SK-N-SH (cell line): ENCODE results near the gene TMPRSS5. TPM values are rescaled to one million over a fixed set of nuclear protein-coding genes. Genes with fewer than 3 reads are reported as not detected.

ENCODE experiments used
- CTCF ChIA-PET: fragments of 300-600, 350-600 bp; formaldehyde crosslinking; extraction: SDS; loops from one replicate; lab custom pipeline; 2021; lab: Yijun Ruan, JAX
- POLR2A ChIA-PET: fragments of 350-600 bp; sonication (Branson Sonifier 250); formaldehyde crosslinking; extraction: SDS; loops from one replicate; lab custom pipeline; 2020; ENCODE audit warnings: antibody characterized with exemption, inconsistent platforms; lab: Yijun Ruan, JAX
- DNase-seq: peaks from one replicate; pipeline ENCODE4 v3.0.0; 2012
- H2AFZ ChIP-seq: fragments of 200-600 bp; sonication (generic); 2 replicates; pipeline ENCODE4 v1.8.1; 2016; ENCODE audit warnings: antibody characterized with exemption, mild to moderate bottlenecking, low read depth
- H3F3A ChIP-seq: fragments of 200-600 bp; sonication (generic); replicated peaks from 2 replicates; pipeline ENCODE3; 2016; ENCODE audit warnings: antibody characterized with exemption, mild to moderate bottlenecking; ENCODE audit not compliant: insufficient read depth
- H3K27ac ChIP-seq, 2 experiments: fragments of 200-500 bp in 1 of 2; fragments of 200-600 bp in 1 of 2; sonication (Bioruptor generic) in 1 of 2; sonication (generic), shearing (Covaris generic) in 1 of 2; 2 replicates each; pipeline versions ENCODE4 v1.5.1 to v1.6.1; 2014 to 2016; ENCODE audit warnings: low read depth in 2 of 2, inconsistent platforms in 1 of 2, low read length in 1 of 2, mild to moderate bottlenecking in 1 of 2, mixed read lengths in 1 of 2
- H3K27me3 ChIP-seq: fragments of 200-600 bp; sonication (generic), shearing (Covaris generic); 2 replicates; pipeline ENCODE4 v1.6.1; 2016; ENCODE audit warnings: mixed run types; ENCODE audit not compliant: insufficient read depth
- H3K36me3 ChIP-seq, 2 experiments: fragments of 200-500 bp in 1 of 2; fragments of 200-600 bp in 1 of 2; sonication (Bioruptor generic) in 1 of 2; sonication (generic) in 1 of 2; replicated peaks in 1 of 2; 2 replicates each; pipeline versions ENCODE3 to v1.5.1; 2014 to 2016; ENCODE audit warnings: low read length in 1 of 2, mild to moderate bottlenecking in 1 of 2; ENCODE audit not compliant: insufficient read depth in 2 of 2, control insufficient read depth in 1 of 2
- H3K4me1 ChIP-seq, 2 experiments: fragments of 200-500 bp in 1 of 2; fragments of 200-600 bp in 1 of 2; sonication (Bioruptor generic) in 1 of 2; sonication (generic), shearing (Covaris generic) in 1 of 2; 2 replicates each; pipeline versions ENCODE4 v1.5.1 to v1.6.1; 2014 to 2016; ENCODE audit warnings: low read depth in 1 of 2, low read length in 1 of 2, mixed run types in 1 of 2; ENCODE audit not compliant: insufficient read depth in 2 of 2, control insufficient read depth in 1 of 2
- H3K4me2 ChIP-seq: fragments of 200-600 bp; sonication (generic), shearing (Covaris generic); 2 replicates; pipeline ENCODE4 v1.6.1; 2017; ENCODE audit warnings: mixed run types
- H3K4me3 ChIP-seq, 2 experiments: fragments of 200-500 bp in 1 of 2; fragments of 200-600 bp in 1 of 2; sonication (Bioruptor generic) in 1 of 2; sonication (generic), shearing (Covaris generic) in 1 of 2; 2 replicates each; pipeline versions ENCODE4 v1.5.1 to v1.8.1; 2014 to 2016; ENCODE audit warnings: low read depth in 2 of 2, inconsistent platforms in 1 of 2, low read length in 1 of 2, mild to moderate bottlenecking in 1 of 2, mixed read lengths in 1 of 2, moderate library complexity in 1 of 2
- H3K79me2 ChIP-seq: fragments of 200-600 bp; sonication (generic); 2 replicates; pipeline ENCODE4 v1.8.1; 2017; ENCODE audit warnings: mild to moderate bottlenecking; ENCODE audit not compliant: insufficient read depth
- H3K9ac ChIP-seq: fragments of 200-600 bp; sonication (generic); 2 replicates; pipeline ENCODE4 v1.6.1; 2017; ENCODE audit warnings: mixed run types
- H3K9me2 ChIP-seq: fragments of 200-600 bp; sonication (generic); 2 replicates; pipeline ENCODE4 v1.6.1; 2017; ENCODE audit warnings: mixed run types
- H3K9me3 ChIP-seq: fragments of 200-600 bp; sonication (generic); 2 replicates; pipeline ENCODE4 v1.6.1; 2017; ENCODE audit warnings: mixed run types, mild to moderate bottlenecking, moderate library complexity
- H4K20me1 ChIP-seq: fragments of 200-600 bp; sonication (generic); 2 replicates; pipeline ENCODE4 v1.6.1; 2017; ENCODE audit warnings: mild to moderate bottlenecking, mixed run types; ENCODE audit not compliant: insufficient read depth
- CHD2 ChIP-seq: fragments of 150-350 bp; IDR thresholded peaks from 2 replicates; pipeline ENCODE4 v1.6.1; 2018; ENCODE audit warnings: low read length; ENCODE audit not compliant: partially characterized antibody
- ELF1 ChIP-seq: IDR thresholded peaks from 2 replicates; pipeline ENCODE4 v1.4.0; 2012
- EP300 ChIP-seq, 2 experiments: IDR thresholded peaks; 2 replicates each; pipeline versions ENCODE4 v1.4.0 to v1.6.1; 2012; ENCODE audit warnings: borderline replicate concordance in 1 of 2, low read depth in 1 of 2, low read length in 1 of 2
- EZH2phosphoT487 ChIP-seq: fragments of 200-600 bp; sonication (generic); IDR thresholded peaks from 2 replicates; pipeline ENCODE4 v1.6.1; 2017; ENCODE audit warnings: low read depth, mixed run types, mild to moderate bottlenecking, antibody characterized with exemption, moderate library complexity, borderline replicate concordance
- FOSL2 ChIP-seq: IDR thresholded peaks from 2 replicates; pipeline ENCODE4 v1.4.0; 2012; ENCODE audit warnings: low read depth, mild to moderate bottlenecking, moderate library complexity, borderline replicate concordance
- FOXJ3 ChIP-seq: sonication (generic); formaldehyde crosslinking; IDR thresholded peaks from 2 replicates; pipeline ENCODE4 v1.5.1; 2020; ENCODE audit warnings: mild to moderate bottlenecking, missing genetic modification reagents
- FOXM1 ChIP-seq: IDR thresholded peaks from 2 replicates; pipeline ENCODE4 v1.4.0; 2012; ENCODE audit warnings: low read depth, mild to moderate bottlenecking
- GABPA ChIP-seq: IDR thresholded peaks from 2 replicates; pipeline ENCODE4 v1.4.0; 2012; ENCODE audit warnings: low read depth, mild to moderate bottlenecking
- GATA2 ChIP-seq: sonication (generic); formaldehyde crosslinking; IDR thresholded peaks from 2 replicates; pipeline ENCODE4 v1.5.0; 2020; ENCODE audit warnings: mild to moderate bottlenecking, missing genetic modification reagents
- JUND ChIP-seq: IDR thresholded peaks from 2 replicates; pipeline ENCODE4 v1.4.0; 2012
- NRF1 ChIP-seq: IDR thresholded peaks from 2 replicates; pipeline ENCODE4 v1.6.1; 2012; ENCODE audit warnings: low read depth, mild to moderate bottlenecking, low read length
- POLR2AphosphoS5 ChIP-seq: IDR thresholded peaks from 2 replicates; pipeline ENCODE4 v1.6.1; 2012; ENCODE audit warnings: low read depth, low read length
- RAD21 ChIP-seq: IDR thresholded peaks from 2 replicates; pipeline ENCODE4 v1.6.1; 2012; ENCODE audit warnings: mild to moderate bottlenecking, low read length
- RCOR1 ChIP-seq: fragments of 150-350 bp; IDR thresholded peaks from 2 replicates; pipeline ENCODE4 v1.6.1; 2017; ENCODE audit warnings: antibody characterized with exemption, low read length
- RXRA ChIP-seq: IDR thresholded peaks from 2 replicates; pipeline ENCODE4 v1.4.0; 2012; ENCODE audit warnings: low read depth, mild to moderate bottlenecking, borderline replicate concordance
- SMC3 ChIP-seq: IDR thresholded peaks from 2 replicates; pipeline ENCODE4 v1.6.1; 2012; ENCODE audit warnings: low read depth, low read length, improper control_type of control experiment
- YY1 ChIP-seq: IDR thresholded peaks from 2 replicates; pipeline ENCODE4 v1.4.0; 2012; ENCODE audit warnings: low read depth, mild to moderate bottlenecking
- ZBTB33 ChIP-seq: IDR thresholded peaks from 2 replicates; pipeline ENCODE4 v1.4.0; 2012; ENCODE audit warnings: low read depth, borderline replicate concordance
- WGBS: methylation state at CpG from one replicate; pipeline ENCODE4 v1.1.6; 2017; ENCODE audit warnings: low lambda C conversion rate; 5-methylcytosine and 5-hydroxymethylcytosine counted together
- polyA plus RNA-seq, 3 experiments: library from polyadenylated mRNA; depleted of rRNA; stranded (reverse); fragments of >200 nt; gene quantifications; 2 replicates each; pipeline ENCODE4 v1.2.3, GENCODE V29; 2012
- TF ChIP-seq, protein P1 (sequence below): IDR thresholded peaks from 2 replicates; pipeline ENCODE4 v1.4.0; 2012; ENCODE audit warnings: low read depth, borderline replicate concordance
- TF ChIP-seq, protein P2 (sequence below): fragments of 150-350 bp; IDR thresholded peaks from 2 replicates; pipeline ENCODE4 v1.6.1; 2016; ENCODE audit warnings: mild to moderate bottlenecking, low read depth, low read length

The TMPRSS5 gene
- polyA plus RNA-seq, 1 of the 3 experiments (the other 2 are of a cell fraction) = 0.28 TPM

GRCh38 chr11:113725913-113726312 is 19.8 kb upstream of the TMPRSS5 start:
- Histone ChIP-seq H2AFZ (no peak overlapping the region), H3K27me3 (no peaks in the 10 kb centered on the region), H3K9me3 (no peaks in the 10 kb centered on the region), H3K9ac (no peak overlapping the region), H3K79me2 (no peaks in the 10 kb centered on the region), H3K4me1 (peaks cover 0 to 16% of the 10 kb centered on the region in 2 experiments; a peak in 2 of 4 replicates), H3K9me2 (no peaks in the 10 kb centered on the region), H3K27ac (no peak overlapping the region), H3K4me3 (no peak overlapping the region), H3K36me3 (no peaks in the 10 kb centered on the region), H3K4me2 (no peak overlapping the region), H3F3A (no peaks in the 10 kb centered on the region), H4K20me1 (no peaks in the 10 kb centered on the region)
- TF ChIP-seq GATA2 (no peak), CHD2 (no peak), FOXJ3 (CRISPR knock-in tag) (no peak), JUND (no peak), GABPA (no peak), FOSL2 (no peak)
- TF ChIP-seq, protein P1, sequence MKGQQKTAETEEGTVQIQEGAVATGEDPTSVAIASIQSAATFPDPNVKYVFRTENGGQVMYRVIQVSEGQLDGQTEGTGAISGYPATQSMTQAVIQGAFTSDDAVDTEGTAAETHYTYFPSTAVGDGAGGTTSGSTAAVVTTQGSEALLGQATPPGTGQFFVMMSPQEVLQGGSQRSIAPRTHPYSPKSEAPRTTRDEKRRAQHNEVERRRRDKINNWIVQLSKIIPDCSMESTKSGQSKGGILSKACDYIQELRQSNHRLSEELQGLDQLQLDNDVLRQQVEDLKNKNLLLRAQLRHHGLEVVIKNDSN = no peak
- ChIA-PET CTCF (interaction anchor here (0.6 to 2.2 kb wide), 13 partner anchors 10 to 436 kb away, joined by 3 to 12 read pairs (median 3); no protein-coding TSS in a partner anchor), POLR2A (no interaction called here)
- WGBS = 94% methylated on average over 3 of the region's 3 CpGs
- no peak for DNase-seq

DNA sequence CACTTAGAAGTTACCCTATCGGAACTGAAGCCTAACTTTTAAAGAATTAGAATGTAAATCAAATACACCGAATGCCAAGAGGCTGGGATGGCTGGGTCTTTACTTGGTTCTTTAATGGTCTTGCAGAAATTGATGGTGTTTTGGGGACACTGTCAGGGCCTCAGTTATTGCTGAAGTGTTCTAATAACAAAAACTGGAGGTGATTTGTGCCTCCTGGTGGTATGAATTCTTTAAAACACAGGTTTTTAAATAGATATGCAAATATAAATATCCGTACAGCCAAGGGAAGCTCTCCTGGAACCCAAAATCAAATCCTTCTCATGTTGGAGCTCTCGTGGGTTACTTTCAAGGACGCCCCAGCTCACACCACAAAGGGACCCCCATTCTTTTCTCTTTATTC is 19.3 kb upstream of the TMPRSS5 start:
- H3K4me1 ChIP-seq = peaks cover 0 to 16% of the 10 kb centered on the region in 2 experiments; a peak in 2 of 4 replicates
- H3K36me3 ChIP-seq = no peaks in the 10 kb centered on the region
- H3K79me2 ChIP-seq = no peaks in the 10 kb centered on the region
- 87% methylated on average over 5 of the region's 5 CpGs for WGBS
- H3K4me2 ChIP-seq = no peak overlapping the region
- ChIA-PET POLR2A (no interaction called here), CTCF (interaction anchor here (0.6 to 2.2 kb wide), 15 partner anchors 10 to 1761 kb away, joined by 3 to 12 read pairs (median 3); no protein-coding TSS in a partner anchor)
- no peak overlapping the region for H2AFZ ChIP-seq
- no peak overlapping the region for H3K4me3 ChIP-seq
- DNase-seq = no peak
- H3K27me3 ChIP-seq = no peaks in the 10 kb centered on the region
- H4K20me1 ChIP-seq = no peaks in the 10 kb centered on the region
- no peak overlapping the region for H3K9ac ChIP-seq
- no peaks in the 10 kb centered on the region for H3F3A ChIP-seq
- no peak overlapping the region for H3K27ac ChIP-seq
- H3K9me2 ChIP-seq = no peaks in the 10 kb centered on the region
- H3K9me3 ChIP-seq = no peaks in the 10 kb centered on the region
- no peak for TF ChIP-seq FOXM1
- TF ChIP-seq RAD21 = peak; percentile 25; the same call in 1 of the 2 replicates

DNA sequence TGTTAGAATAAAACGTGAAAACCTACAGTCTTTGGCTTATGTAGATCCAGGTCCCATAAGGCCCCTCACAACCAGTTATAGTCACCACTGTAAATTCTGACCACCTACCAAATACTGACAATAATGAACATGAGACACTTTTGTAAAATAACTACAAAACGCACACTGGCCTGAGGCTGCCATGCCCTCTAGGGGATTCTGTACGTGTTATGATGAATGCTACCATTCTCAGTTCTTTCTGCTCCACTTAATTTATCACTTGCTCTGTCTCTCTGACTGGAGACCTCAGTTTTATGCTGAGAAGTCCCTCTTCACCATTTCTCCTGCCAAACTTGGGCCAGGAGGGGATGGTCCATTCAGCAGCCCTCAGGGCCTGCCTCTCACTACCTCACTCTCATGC is 18.7 kb upstream of the TMPRSS5 start:
- Histone ChIP-seq H3K27me3 (no peaks in the 10 kb centered on the region), H3F3A (no peaks in the 10 kb centered on the region), H3K4me3 (no peak overlapping the region), H3K9ac (no peak overlapping the region), H3K9me3 (no peaks in the 10 kb centered on the region), H3K27ac (peak overlapping the region in 1 of 2 experiments; percentile 28; a peak in 1 of 4 replicates), H3K4me1 (peaks cover 0 to 16% of the 10 kb centered on the region in 2 experiments; a peak in 2 of 4 replicates), H3K79me2 (no peaks in the 10 kb centered on the region), H3K36me3 (no peaks in the 10 kb centered on the region), H2AFZ (no peak overlapping the region), H4K20me1 (no peaks in the 10 kb centered on the region), H3K9me2 (no peaks in the 10 kb centered on the region), H3K4me2 (no peak overlapping the region)
- ChIA-PET CTCF (interaction anchor here (0.7 to 2.2 kb wide), 4 partner anchors 32 to 419 kb away, joined by 3 to 12 read pairs (median 7); no protein-coding TSS in a partner anchor), POLR2A (no interaction called here)
- WGBS = 81% methylated on average over 3 of the region's 3 CpGs
- no peak for DNase-seq
- no peak for TF ChIP-seq FOXM1
- no peak for TF ChIP-seq EZH2phosphoT487
- TF ChIP-seq ELF1 = no peak
- TF ChIP-seq CHD2 = no peak
- no peak for TF ChIP-seq NRF1
- no peak for TF ChIP-seq RCOR1
- no peak for TF ChIP-seq ZBTB33
- no peak for TF ChIP-seq RXRA
- no peak for TF ChIP-seq GATA2
- no peak for TF ChIP-seq SMC3
- no peak for TF ChIP-seq EP300 (IDR thresholded peaks at IDR 0.05; ENCODE audit: borderline replicate concordance in 1 of 2, low read depth in 1 of 2, low read length in 1 of 2)
- TF ChIP-seq YY1 = no peak
- TF ChIP-seq, protein P2, sequence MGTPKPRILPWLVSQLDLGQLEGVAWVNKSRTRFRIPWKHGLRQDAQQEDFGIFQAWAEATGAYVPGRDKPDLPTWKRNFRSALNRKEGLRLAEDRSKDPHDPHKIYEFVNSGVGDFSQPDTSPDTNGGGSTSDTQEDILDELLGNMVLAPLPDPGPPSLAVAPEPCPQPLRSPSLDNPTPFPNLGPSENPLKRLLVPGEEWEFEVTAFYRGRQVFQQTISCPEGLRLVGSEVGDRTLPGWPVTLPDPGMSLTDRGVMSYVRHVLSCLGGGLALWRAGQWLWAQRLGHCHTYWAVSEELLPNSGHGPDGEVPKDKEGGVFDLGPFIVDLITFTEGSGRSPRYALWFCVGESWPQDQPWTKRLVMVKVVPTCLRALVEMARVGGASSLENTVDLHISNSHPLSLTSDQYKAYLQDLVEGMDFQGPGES = no peak
- no peak for TF ChIP-seq FOXJ3 (CRISPR knock-in tag)
- TF ChIP-seq POLR2AphosphoS5 = no peak
